Measurements from ENCODE around the gene WSB1. TPM values are rescaled to one million over a fixed set of nuclear protein-coding genes. Genes with fewer than 3 reads are reported as not detected.

The WSB1 gene
- total RNA-seq, 1 donor from 2014 or later, result 443 TPM

- H3K27me3 Mint-ChIP-seq (ENCODE audit: unreplicated experiment), result no peaks in the 10 kb centered on the region
- no peak overlapping the region for H3K4me3 Mint-ChIP-seq (ENCODE audit: unreplicated experiment)
- H3K4me1 Mint-ChIP-seq (ENCODE audit: unreplicated experiment), result no peaks in the 10 kb centered on the region
- TF ChIP-seq CTCF (IDR thresholded peaks at IDR 0.05; ENCODE audit: unreplicated experiment), result no peak
- peaks cover 53% of the 10 kb centered on the region for H3K36me3 Mint-ChIP-seq (ENCODE audit: low read depth, unreplicated experiment)
- DNase-seq (ENCODE audit: low spot score), result no peak
- H3K27ac Mint-ChIP-seq (ENCODE audit: unreplicated experiment), result no peak overlapping the region
- no peaks in the 10 kb centered on the region for H3K9me3 Mint-ChIP-seq (ENCODE audit: unreplicated experiment)
Observed at GRCh38 chr17:27313301-27313700, 19.4 kb downstream of the WSB1 start.

GRCh38 chr17:27315322-27315721 is 21.4 kb downstream of the WSB1 start:
- Mint-ChIP-seq H3K9me3 (ENCODE audit: unreplicated experiment) (no peaks in the 10 kb centered on the region), H3K27ac (ENCODE audit: unreplicated experiment) (no peak overlapping the region), H3K36me3 (ENCODE audit: low read depth, unreplicated experiment) (peaks cover 61% of the 10 kb centered on the region), H3K4me3 (ENCODE audit: unreplicated experiment) (peak overlapping the region; percentile 71), H3K27me3 (ENCODE audit: unreplicated experiment) (peaks cover 4% of the 10 kb centered on the region), H3K4me1 (ENCODE audit: unreplicated experiment) (no peaks in the 10 kb centered on the region)
- no peak for TF ChIP-seq CTCF (IDR thresholded peaks at IDR 0.05; ENCODE audit: unreplicated experiment)
- no peak for DNase-seq (ENCODE audit: low spot score)

- Mint-ChIP-seq H3K27ac (ENCODE audit: unreplicated experiment) (no peak overlapping the region), H3K27me3 (ENCODE audit: unreplicated experiment) (peaks cover 4% of the 10 kb centered on the region), H3K4me3 (ENCODE audit: unreplicated experiment) (no peak overlapping the region), H3K36me3 (ENCODE audit: low read depth, unreplicated experiment) (peaks cover 55% of the 10 kb centered on the region), H3K9me3 (ENCODE audit: unreplicated experiment) (no peaks in the 10 kb centered on the region), H3K4me1 (ENCODE audit: unreplicated experiment) (peaks cover 2% of the 10 kb centered on the region)
- TF ChIP-seq CTCF (IDR thresholded peaks at IDR 0.05; ENCODE audit: unreplicated experiment), result no peak
- no peak for DNase-seq (ENCODE audit: low spot score)
Observed at GRCh38 chr17:27315796-27316465, 22.0 kb downstream of the WSB1 start.

GRCh38 chr17:27318228-27318627 is 24.3 kb downstream of the WSB1 start:
- Mint-ChIP-seq H3K9me3 (ENCODE audit: unreplicated experiment) (no peaks in the 10 kb centered on the region), H3K27ac (ENCODE audit: unreplicated experiment) (no peak overlapping the region), H3K4me1 (ENCODE audit: unreplicated experiment) (peaks cover 6% of the 10 kb centered on the region), H3K4me3 (ENCODE audit: unreplicated experiment) (peak overlapping the region; percentile 34), H3K36me3 (ENCODE audit: low read depth, unreplicated experiment) (peaks cover 38% of the 10 kb centered on the region), H3K27me3 (ENCODE audit: unreplicated experiment) (peaks cover 8% of the 10 kb centered on the region)
- no peak for DNase-seq (ENCODE audit: low spot score)
- TF ChIP-seq CTCF (IDR thresholded peaks at IDR 0.05; ENCODE audit: unreplicated experiment), result no peak

- Mint-ChIP-seq H3K27me3 (ENCODE audit: unreplicated experiment) (peaks cover 10% of the 10 kb centered on the region), H3K27ac (ENCODE audit: unreplicated experiment) (no peak overlapping the region), H3K9me3 (ENCODE audit: unreplicated experiment) (no peaks in the 10 kb centered on the region), H3K36me3 (ENCODE audit: low read depth, unreplicated experiment) (peaks cover 36% of the 10 kb centered on the region), H3K4me1 (ENCODE audit: unreplicated experiment) (peaks cover 10% of the 10 kb centered on the region), H3K4me3 (ENCODE audit: unreplicated experiment) (peak overlapping the region; percentile 34)
- no peak for TF ChIP-seq CTCF (IDR thresholded peaks at IDR 0.05; ENCODE audit: unreplicated experiment)
- DNase-seq (ENCODE audit: low spot score), result no peak
Observed at GRCh38 chr17:27318633-27319032, 24.7 kb downstream of the WSB1 start.

Data from endothelial cell (in vitro differentiated cells).